Hepatocyte (in vitro differentiated cells): Measurements from ENCODE around the gene TTC32.

Experiments
- EZH2 ChIP-seq: fragments of 200-600 bp; sonication (generic); IDR thresholded peaks from 2 replicates; pipeline ENCODE4 v1.6.1; 2016; ENCODE audit warnings: antibody characterized with exemption, mild to moderate bottlenecking, borderline replicate concordance
- EZH2phosphoT487 ChIP-seq: fragments of 200-600 bp; sonication (generic); IDR thresholded peaks from one replicate; pipeline ENCODE4 v1.6.1; 2018; ENCODE audit warnings: antibody characterized with exemption, mild to moderate bottlenecking, low read depth, moderate library complexity; ENCODE audit not compliant: unreplicated experiment, severe bottlenecking
- TF ChIP-seq, protein P1 (sequence below): fragments of 200-600 bp; sonication (generic); IDR thresholded peaks from 2 replicates; pipeline ENCODE4 v1.5.1; 2016; ENCODE audit warnings: antibody characterized with exemption, mild to moderate bottlenecking; ENCODE audit not compliant: poor library complexity

DNA sequence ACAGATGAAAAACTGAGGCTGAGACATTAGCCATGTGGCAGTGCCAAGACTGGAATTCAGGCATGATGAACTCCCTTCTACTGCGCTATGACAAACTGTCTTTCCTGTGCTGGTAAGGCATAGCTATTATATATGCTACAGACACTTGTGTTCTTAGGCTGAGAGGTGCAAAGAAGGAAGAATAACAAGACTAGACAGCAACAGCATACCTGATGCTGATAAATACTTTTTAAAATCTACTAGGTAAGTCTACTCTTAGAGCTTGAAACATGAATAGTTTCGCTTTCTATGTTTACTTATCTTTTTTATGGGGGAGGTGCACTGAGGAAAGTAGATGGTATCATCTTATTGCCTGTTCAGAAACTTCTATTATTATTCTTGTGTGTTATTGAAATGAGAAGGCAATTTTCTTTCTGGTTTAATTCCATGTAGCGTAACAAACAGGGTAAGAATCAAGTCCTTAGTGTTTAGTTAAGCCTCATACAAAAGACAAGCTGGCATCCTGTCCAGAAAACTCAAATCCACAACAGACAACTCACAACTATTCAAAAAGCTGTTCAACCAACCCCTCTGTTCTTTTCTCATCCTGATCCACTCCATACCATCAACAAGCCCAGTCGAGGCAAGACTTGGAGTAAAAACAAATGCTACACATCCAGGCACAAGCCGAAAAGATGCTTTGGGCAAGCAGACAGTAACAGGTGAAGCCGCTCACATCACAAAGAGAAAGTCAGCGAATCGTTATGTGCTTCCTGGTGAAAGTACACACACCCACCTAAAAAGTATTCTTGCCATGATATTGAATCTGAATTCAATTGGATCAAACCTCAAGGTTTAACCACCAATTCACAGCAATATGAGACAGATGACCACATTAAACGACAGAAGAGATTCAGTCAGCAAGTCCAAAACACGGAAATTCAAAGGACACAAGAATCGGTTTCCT is 1.5 kb downstream of the TTC32 start:
- TF ChIP-seq EZH2 (no peak), EZH2phosphoT487 (no peak)
- TF ChIP-seq, protein P1, sequence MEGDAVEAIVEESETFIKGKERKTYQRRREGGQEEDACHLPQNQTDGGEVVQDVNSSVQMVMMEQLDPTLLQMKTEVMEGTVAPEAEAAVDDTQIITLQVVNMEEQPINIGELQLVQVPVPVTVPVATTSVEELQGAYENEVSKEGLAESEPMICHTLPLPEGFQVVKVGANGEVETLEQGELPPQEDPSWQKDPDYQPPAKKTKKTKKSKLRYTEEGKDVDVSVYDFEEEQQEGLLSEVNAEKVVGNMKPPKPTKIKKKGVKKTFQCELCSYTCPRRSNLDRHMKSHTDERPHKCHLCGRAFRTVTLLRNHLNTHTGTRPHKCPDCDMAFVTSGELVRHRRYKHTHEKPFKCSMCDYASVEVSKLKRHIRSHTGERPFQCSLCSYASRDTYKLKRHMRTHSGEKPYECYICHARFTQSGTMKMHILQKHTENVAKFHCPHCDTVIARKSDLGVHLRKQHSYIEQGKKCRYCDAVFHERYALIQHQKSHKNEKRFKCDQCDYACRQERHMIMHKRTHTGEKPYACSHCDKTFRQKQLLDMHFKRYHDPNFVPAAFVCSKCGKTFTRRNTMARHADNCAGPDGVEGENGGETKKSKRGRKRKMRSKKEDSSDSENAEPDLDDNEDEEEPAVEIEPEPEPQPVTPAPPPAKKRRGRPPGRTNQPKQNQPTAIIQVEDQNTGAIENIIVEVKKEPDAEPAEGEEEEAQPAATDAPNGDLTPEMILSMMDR = no peak
